VCaP (cell line): ENCODE results near the gene CLIP1.
A peak's percentile ranks its signal among the peaks of the same experiment; 100 is the strongest.
"Not testable (repeated sequence)": the region's sequence is repeated elsewhere in the genome, so short reads cannot be mapped to it uniquely, and the experiment has no call there.

Experiments used
- H3K27ac ChIP-seq: fragments of 450-650 bp; 2 replicates; pipeline ENCODE4 v1.5.1; 2017
- TF ChIP-seq, protein P1 (sequence below): fragments of 450-650 bp; conservative IDR thresholded peaks from 2 replicates; pipeline ENCODE4 v1.5.1; 2017; ENCODE audit warnings: mild to moderate bottlenecking, moderate library complexity

Gene CLIP1

DNA sequence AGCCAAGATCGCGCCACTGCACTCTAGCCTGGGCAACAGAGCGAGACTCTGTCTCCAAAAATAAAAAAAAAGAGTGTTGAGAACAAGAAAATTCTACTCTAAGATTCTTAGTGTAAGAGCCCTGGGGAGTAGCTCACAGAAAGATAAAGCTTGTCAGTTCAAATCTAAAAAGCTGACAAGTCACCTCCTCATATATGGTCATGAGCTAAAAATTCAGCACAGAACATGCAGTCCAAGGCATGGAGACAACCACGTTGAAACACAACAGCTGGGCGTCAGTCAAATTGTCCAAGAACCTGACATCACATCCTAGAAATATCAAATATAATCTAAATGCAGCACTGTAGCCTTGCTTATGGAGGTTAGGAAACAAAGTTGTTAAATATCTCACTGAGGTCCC, 47.8 kb downstream of the CLIP1 start:
- no peak overlapping the region for H3K27ac ChIP-seq
- TF ChIP-seq, protein P1, sequence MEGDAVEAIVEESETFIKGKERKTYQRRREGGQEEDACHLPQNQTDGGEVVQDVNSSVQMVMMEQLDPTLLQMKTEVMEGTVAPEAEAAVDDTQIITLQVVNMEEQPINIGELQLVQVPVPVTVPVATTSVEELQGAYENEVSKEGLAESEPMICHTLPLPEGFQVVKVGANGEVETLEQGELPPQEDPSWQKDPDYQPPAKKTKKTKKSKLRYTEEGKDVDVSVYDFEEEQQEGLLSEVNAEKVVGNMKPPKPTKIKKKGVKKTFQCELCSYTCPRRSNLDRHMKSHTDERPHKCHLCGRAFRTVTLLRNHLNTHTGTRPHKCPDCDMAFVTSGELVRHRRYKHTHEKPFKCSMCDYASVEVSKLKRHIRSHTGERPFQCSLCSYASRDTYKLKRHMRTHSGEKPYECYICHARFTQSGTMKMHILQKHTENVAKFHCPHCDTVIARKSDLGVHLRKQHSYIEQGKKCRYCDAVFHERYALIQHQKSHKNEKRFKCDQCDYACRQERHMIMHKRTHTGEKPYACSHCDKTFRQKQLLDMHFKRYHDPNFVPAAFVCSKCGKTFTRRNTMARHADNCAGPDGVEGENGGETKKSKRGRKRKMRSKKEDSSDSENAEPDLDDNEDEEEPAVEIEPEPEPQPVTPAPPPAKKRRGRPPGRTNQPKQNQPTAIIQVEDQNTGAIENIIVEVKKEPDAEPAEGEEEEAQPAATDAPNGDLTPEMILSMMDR = no peak

DNA sequence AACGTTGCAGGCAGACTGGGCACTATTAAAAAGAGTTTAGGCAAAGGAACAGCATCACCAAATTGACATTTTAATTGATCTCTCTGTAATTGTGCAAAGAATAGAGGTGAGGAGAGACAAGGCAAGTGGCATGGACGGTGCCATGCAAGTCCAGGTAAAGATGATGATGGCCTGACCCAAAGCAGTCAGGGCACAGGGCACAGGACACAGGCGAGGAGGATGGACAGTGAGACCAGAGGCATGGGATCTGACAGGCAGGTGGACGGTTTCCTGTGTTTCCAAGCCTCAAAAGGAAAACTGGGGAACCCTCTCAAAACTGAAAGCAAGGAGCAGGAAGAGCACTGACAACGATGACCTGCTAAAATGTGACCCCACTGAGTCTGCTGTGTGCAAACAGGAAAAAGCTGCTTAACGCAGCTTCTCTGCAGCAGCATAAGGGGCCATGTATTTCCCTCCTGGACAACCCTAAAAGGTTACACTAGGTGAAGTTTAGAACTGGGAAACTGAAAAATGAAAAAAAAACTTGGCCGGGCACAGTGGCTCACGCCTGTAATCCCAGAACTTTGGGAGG, 50.9 kb downstream of the CLIP1 start:
- no peak overlapping the region for H3K27ac ChIP-seq
- TF ChIP-seq, protein P1 = no peak

- H3K27ac ChIP-seq = peak overlapping the region; percentile 1; the same call in 1 of the 2 replicates
- TF ChIP-seq, protein P1 = no peak
Measured at GRCh38 chr12:122368361-122369073, 54.0 kb downstream of the CLIP1 start.

DNA sequence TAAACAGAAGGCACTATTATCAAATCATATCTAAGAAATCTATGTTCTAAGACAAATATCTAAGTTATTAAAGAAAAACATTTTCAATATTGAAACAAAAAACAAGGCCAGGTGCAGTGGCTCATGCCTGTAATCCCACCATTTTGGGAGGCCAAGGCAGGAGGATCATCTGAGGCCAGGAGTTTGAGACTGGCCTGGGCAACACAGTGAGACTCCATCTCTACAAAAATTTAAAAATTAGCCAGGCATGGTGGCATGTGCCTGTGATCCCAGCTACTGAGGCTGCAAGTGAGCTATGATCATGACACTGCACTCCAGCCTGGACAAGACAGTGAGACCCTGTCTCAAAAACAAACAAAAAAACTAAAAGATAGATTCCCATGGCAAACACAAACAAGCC, 54.8 kb downstream of the CLIP1 start:
- H3K27ac ChIP-seq = not testable (repeated sequence)

- H3K27ac ChIP-seq = no peak overlapping the region
- TF ChIP-seq, protein P1 = no peak
Measured at GRCh38 chr12:122366685-122367475, 55.6 kb downstream of the CLIP1 start.

DNA sequence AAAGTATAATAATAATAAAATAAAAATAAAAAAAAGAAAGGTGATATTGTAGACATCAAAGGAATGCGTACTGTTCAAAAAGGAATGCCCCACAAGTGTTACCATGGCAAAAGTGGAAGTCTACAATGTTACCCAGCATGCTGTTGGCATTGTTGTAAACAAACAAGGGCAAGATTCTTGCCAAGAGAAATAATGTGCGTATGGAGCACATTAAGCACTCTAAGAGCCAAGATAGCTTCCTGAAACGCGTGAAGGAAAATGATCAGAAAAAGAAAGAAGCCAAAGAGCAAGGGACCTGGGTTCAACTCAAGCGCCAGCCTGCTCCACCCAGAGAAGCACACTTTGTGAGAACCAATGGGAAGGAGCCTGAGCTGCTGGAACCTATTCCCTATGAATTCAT, 57.2 kb downstream of the CLIP1 start:
- not testable (repeated sequence) for H3K27ac ChIP-seq

DNA sequence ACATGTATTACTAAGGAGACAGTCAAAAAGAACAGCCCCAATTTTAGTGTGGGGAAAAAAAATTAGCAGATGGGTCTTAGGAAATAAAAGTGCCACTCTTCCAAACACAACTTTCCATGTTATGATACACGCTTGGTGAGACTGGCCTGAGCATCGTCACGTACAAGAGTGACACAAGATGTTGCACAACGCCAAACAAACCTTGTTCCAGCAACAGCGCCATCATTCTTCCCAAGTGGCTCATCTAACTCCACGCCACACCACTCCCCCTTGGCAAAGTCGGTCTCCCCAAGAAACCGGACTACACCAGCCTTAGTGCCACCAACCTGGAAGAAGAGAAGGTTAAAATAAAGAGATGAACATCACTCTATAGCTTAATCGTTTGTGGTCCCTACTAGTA, 58.7 kb downstream of the CLIP1 start:
- TF ChIP-seq, protein P1 = no peak
- no peak overlapping the region for H3K27ac ChIP-seq

DNA sequence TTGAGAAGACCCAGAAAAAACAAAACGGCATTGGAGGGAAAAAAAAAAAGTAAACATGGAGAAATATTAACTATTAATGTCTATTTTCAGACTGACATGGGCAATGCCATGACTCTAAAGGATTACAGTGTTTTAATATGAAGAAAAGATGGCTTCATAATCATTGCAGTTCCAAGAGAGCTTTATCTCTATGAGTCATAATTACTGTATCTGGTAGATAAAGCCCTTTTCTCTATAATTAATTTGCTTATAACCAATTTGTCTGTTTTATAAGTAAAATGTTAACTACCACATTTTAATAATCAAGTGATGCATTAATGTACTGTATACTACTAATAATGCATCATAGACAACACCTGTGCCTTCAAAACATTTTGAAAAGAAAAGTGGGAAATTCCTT, 59.7 kb downstream of the CLIP1 start:
- no peak overlapping the region for H3K27ac ChIP-seq
- TF ChIP-seq, protein P1 = no peak

DNA sequence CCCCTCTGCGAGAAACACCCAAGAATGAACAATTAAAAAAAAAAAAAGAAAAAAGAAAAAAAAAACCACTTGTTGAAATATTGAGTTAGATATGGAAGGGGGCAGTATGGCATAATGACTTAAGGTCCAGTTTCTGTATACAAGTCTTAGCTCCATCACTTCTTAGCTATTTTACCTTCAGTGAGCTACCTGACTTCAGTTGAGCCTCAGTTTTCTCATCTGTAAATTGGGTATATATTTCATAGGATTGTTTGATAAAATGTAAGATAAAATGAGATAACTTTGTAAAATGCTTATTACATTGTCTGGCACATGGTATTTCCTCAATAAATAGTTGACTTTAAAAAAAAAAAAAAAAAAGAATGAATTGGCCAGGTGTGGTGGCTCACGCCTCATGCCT, 64.1 kb downstream of the CLIP1 start:
- not testable (repeated sequence) for H3K27ac ChIP-seq

DNA sequence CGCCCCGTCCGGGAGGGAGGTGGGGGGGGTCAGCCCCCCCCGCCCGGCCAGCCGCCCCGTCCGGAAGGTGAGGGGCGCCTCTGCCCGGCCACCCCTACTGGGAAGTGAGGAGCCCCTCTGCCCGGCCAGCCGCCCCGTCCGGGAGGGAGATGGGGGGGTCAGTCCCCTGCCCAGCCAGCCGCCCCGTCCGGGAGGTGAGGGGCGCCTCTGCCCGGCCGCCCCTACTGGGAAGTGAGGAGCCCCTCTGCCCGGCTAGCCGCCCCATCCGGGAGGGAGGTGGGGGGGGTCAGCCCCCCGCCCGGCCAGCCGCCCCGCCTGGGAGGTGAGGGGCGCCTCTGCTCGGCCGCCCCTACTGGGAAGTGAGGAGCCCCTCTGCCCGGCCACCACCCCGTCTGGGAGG, 64.9 kb downstream of the CLIP1 start:
- not testable (repeated sequence) for H3K27ac ChIP-seq

DNA sequence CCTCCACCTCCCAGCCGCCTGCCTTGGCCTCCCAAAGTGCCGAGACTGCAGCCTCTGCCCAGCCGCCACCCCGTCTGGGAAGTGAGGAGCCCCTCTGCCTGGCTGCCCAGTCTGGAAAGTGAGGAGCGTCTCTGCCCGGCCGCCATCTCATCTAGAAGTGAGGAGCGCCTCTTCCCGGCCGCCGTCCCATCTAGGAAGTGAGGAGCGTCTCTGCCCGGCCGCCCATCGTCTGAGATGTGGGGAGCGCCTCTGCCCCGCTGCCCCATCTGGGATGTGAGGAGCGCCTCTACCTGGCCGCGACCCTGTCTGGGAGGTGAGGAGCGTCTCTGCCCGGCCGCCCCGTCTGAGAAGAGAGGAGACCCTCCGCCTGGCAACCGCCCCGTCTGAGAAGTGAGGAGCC, 65.5 kb downstream of the CLIP1 start:
- not testable (repeated sequence) for H3K27ac ChIP-seq
